Esophagus squamous epithelium (tissue), 4 donors: ENCODE data around the gene KIR3DL3.
"Not testable (repeated sequence)": the region's sequence is repeated elsewhere in the genome, so short reads cannot be mapped to it uniquely, and the experiment has no call there.

Experiments
- POLR2A ChIP-seq, 4 donors: fragments of 450-650 bp; IDR thresholded peaks; one replicate each; pipeline ENCODE4 v1.6.1; 2017; ENCODE audit warnings: antibody characterized with exemption in 4 of 4, mild to moderate bottlenecking in 4 of 4, moderate library complexity in 3 of 4
- TF ChIP-seq, protein P1 (sequence below), 6 experiments: fragments of 450-650 bp in 4 of 6; fragments of 200-600 bp in 2 of 6; sonication (generic) in 2 of 6; IDR thresholded peaks; one replicate each; pipeline ENCODE4 v1.5.1; 2016 to 2019; ENCODE audit warnings: antibody characterized with exemption in 6 of 6, mild to moderate bottlenecking in 4 of 6, moderate library complexity in 4 of 6

DNA sequence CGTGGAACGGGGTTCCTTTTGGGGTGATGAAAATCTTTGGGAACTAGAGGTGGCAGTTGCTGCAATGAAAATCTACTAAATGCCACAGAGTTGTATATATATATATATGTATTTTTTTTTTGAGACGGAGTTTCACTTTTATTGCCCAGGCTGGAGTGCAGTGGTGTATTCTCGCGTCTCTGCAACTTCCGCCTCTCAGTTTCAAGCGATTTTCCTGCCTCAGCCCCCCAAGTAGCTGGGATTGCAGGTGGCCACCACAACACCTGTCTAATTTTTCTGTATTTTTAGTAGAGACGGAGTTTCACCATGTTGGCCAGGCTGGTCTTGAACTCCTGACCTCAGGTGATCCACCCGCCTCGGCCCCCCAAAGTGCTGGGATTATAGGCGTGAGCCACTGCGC is 42.6 kb upstream of the KIR3DL3 start:
- TF ChIP-seq, protein P1, sequence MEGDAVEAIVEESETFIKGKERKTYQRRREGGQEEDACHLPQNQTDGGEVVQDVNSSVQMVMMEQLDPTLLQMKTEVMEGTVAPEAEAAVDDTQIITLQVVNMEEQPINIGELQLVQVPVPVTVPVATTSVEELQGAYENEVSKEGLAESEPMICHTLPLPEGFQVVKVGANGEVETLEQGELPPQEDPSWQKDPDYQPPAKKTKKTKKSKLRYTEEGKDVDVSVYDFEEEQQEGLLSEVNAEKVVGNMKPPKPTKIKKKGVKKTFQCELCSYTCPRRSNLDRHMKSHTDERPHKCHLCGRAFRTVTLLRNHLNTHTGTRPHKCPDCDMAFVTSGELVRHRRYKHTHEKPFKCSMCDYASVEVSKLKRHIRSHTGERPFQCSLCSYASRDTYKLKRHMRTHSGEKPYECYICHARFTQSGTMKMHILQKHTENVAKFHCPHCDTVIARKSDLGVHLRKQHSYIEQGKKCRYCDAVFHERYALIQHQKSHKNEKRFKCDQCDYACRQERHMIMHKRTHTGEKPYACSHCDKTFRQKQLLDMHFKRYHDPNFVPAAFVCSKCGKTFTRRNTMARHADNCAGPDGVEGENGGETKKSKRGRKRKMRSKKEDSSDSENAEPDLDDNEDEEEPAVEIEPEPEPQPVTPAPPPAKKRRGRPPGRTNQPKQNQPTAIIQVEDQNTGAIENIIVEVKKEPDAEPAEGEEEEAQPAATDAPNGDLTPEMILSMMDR (IDR thresholded peaks at IDR 0.05): not testable (repeated sequence)
- TF ChIP-seq POLR2A (IDR thresholded peaks at IDR 0.05): not testable (repeated sequence)
